NT2/D1 (cell line): ENCODE results near the gene MED25.

ENCODE experiments used
- SUZ12 ChIP-seq: IDR thresholded peaks from 2 replicates; pipeline ENCODE4 v1.6.1; 2011; ENCODE audit not compliant: insufficient read length, insufficient read depth; ENCODE audit errors: extremely low read depth
- YY1 ChIP-seq: IDR thresholded peaks from 2 replicates; pipeline ENCODE4 v1.6.1; 2011; ENCODE audit not compliant: insufficient read length, insufficient read depth
- ZNF274 ChIP-seq: IDR thresholded peaks from 2 replicates; pipeline ENCODE4 v1.6.1; 2011; ENCODE audit warnings: mild to moderate bottlenecking, low read depth, low read length

DNA sequence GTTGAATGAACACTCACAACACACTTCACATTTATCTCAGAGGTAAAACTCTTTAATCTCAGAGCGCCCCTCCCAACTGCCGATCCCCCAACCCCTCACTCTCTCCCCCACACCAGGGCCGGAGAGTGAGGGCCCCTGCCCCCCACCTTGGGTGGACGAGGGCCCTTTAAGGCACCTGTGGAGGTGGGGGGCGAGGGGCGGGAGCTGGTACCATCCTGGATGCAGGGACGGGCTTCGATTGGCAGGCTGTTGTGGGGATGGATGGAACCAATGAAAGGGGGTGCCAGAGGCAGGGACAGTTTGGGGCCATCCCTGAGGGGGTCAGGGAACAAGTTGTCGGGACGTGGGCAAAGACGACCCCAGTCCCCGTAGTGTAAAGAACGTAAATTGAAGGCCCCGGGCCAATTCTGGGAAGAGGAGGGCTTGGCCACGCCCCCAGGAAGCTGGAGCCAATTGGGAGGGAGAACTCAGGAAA lies 51.0 kb downstream of the MED25 start:
- no peak for TF ChIP-seq SUZ12
- no peak for TF ChIP-seq YY1
- TF ChIP-seq ZNF274: no peak
